HepG2 (cell line): ENCODE measurements around the gene CPNE4. TPM values are rescaled to one million over a fixed set of nuclear protein-coding genes. Genes with fewer than 3 reads are reported as not detected.

Source experiments
- AKAP8 ChIP-seq: sonication (generic); formaldehyde crosslinking; IDR thresholded peaks from 2 replicates; pipeline ENCODE4 v1.5.1; 2020; ENCODE audit warnings: mild to moderate bottlenecking, missing genetic modification reagents
- CBFB ChIP-seq: sonication (generic); formaldehyde crosslinking; IDR thresholded peaks from 2 replicates; pipeline ENCODE4 v1.4.0; 2020; ENCODE audit warnings: missing genetic modification reagents
- ELF3 ChIP-seq: IDR thresholded peaks from 2 replicates; pipeline ENCODE4 v1.6.1; 2016; ENCODE audit warnings: missing genetic modification reagents, missing compliant biosample characterization
- EP300 ChIP-seq, 3 experiments: sonication (generic) in 1 of 3; formaldehyde crosslinking in 1 of 3; IDR thresholded peaks; 2 replicates each; pipeline versions ENCODE4 v1.5.1 to v1.6.1; 2011 to 2020; ENCODE audit warnings: low read depth in 2 of 3, low read length in 2 of 3, borderline replicate concordance in 1 of 3, improper control_type of control experiment in 1 of 3, mild to moderate bottlenecking in 1 of 3, missing genetic modification reagents in 1 of 3, moderate library complexity in 1 of 3
- FOXO1 ChIP-seq: sonication (generic); formaldehyde crosslinking; IDR thresholded peaks from 2 replicates; pipeline ENCODE4 v1.4.0; 2020; ENCODE audit warnings: missing genetic modification reagents
- GFI1 ChIP-seq: sonication (generic); formaldehyde crosslinking; IDR thresholded peaks from 2 replicates; pipeline ENCODE4 v1.5.0; 2020; ENCODE audit warnings: missing genetic modification reagents, mild to moderate bottlenecking, borderline replicate concordance
- HNRNPL ChIP-seq: fragments of 200-400 bp; formaldehyde crosslinking; IDR thresholded peaks from 2 replicates; pipeline ENCODE4 v1.6.1; 2017; ENCODE audit warnings: mild to moderate bottlenecking, low read depth, low read length
- HOXA9 ChIP-seq: sonication (generic); formaldehyde crosslinking; IDR thresholded peaks from 2 replicates; pipeline ENCODE4 v1.8.1; 2022; ENCODE audit warnings: missing genetic modification reagents, mild to moderate bottlenecking, moderate library complexity, borderline replicate concordance
- KDM5A ChIP-seq: fragments of 200-600 bp; sonication (generic); IDR thresholded peaks from 2 replicates; pipeline ENCODE4 v1.7.0; 2018; ENCODE audit warnings: antibody characterized with exemption, mild to moderate bottlenecking, low read length, borderline replicate concordance
- MAFG ChIP-seq: sonication (generic); formaldehyde crosslinking; IDR thresholded peaks from 2 replicates; pipeline ENCODE4 v1.5.1; 2020; ENCODE audit warnings: mild to moderate bottlenecking, missing genetic modification reagents
- MEIS2 ChIP-seq: sonication (generic); formaldehyde crosslinking; IDR thresholded peaks from 2 replicates; pipeline ENCODE4 v1.9.0; 2021; ENCODE audit warnings: mild to moderate bottlenecking, missing genetic modification reagents
- MXD4 ChIP-seq: IDR thresholded peaks from 2 replicates; pipeline ENCODE4 v1.6.1; 2016; ENCODE audit warnings: mild to moderate bottlenecking, missing biosample characterization, missing genetic modification reagents
- POLR2AphosphoS5 ChIP-seq: IDR thresholded peaks from 2 replicates; pipeline ENCODE4 v1.6.1; 2012; ENCODE audit warnings: low read depth, low read length
- SALL2 ChIP-seq: sonication (generic); formaldehyde crosslinking; IDR thresholded peaks from 2 replicates; pipeline ENCODE4 v1.8.1; 2023; ENCODE audit warnings: mild to moderate bottlenecking, missing genetic modification reagents, inconsistent platforms
- SMAD1 ChIP-seq: sonication (generic); formaldehyde crosslinking; IDR thresholded peaks from 2 replicates; pipeline ENCODE4 v1.4.0; 2020; ENCODE audit warnings: missing genetic modification reagents, low read depth, mild to moderate bottlenecking, borderline replicate concordance
- SRY ChIP-seq: sonication (generic); formaldehyde crosslinking; IDR thresholded peaks from 2 replicates; pipeline ENCODE4 v1.8.0; 2022; ENCODE audit warnings: mild to moderate bottlenecking, missing genetic modification reagents
- TGIF2 ChIP-seq: IDR thresholded peaks from 2 replicates; pipeline ENCODE4 v1.6.1; 2016; ENCODE audit warnings: control low read depth, missing compliant biosample characterization
- ZFAT ChIP-seq: sonication (generic); formaldehyde crosslinking; conservative IDR thresholded peaks from 2 replicates; pipeline ENCODE4 v1.8.1; 2023; ENCODE audit warnings: missing genetic modification reagents, inconsistent platforms
- ZNF160 ChIP-seq: sonication (generic); formaldehyde crosslinking; IDR thresholded peaks from 2 replicates; pipeline ENCODE4 v1.8.0; 2022; ENCODE audit warnings: mild to moderate bottlenecking, inconsistent platforms, missing genetic modification reagents
- ZNF3 ChIP-seq: IDR thresholded peaks from 2 replicates; pipeline ENCODE4 v1.7.0; 2017; ENCODE audit warnings: inconsistent platforms
- ZNF776 ChIP-seq: sonication (generic); formaldehyde crosslinking; IDR thresholded peaks from 2 replicates; pipeline ENCODE4 v1.4.0; 2020; ENCODE audit warnings: mild to moderate bottlenecking, missing genetic modification reagents
- ZNF788 ChIP-seq: sonication (generic); formaldehyde crosslinking; IDR thresholded peaks from 2 replicates; pipeline ENCODE4 v1.5.0; 2020; ENCODE audit warnings: mild to moderate bottlenecking, missing genetic modification reagents, borderline replicate concordance
- ZNF878 ChIP-seq: sonication (generic); formaldehyde crosslinking; IDR thresholded peaks from 2 replicates; pipeline ENCODE4 v1.8.1; 2023; ENCODE audit warnings: mild to moderate bottlenecking, missing genetic modification reagents, moderate library complexity
- polyA plus RNA-seq, 8 experiments: library from polyadenylated mRNA; depleted of rRNA in 3 of 8; stranded (reverse) in 7 of 8; unstranded in 1 of 8; fragments of >200 nt; fragmentation: Illumina TruSeq in 4 of 8; extraction: Trizol in 4 of 8; gene quantifications; 2 replicates each; pipeline versions ENCODE4 v1.2.1 to v1.2.3, GENCODE V29; 2011 to 2016; ENCODE audit warnings: low read depth in 4 of 8, missing spikeins in 1 of 8, mixed read lengths in 1 of 8; ENCODE audit not compliant: insufficient read depth in 1 of 8
- total RNA-seq, 5 experiments: library from RNA; depleted of rRNA; stranded (reverse); fragments of >200 nt; fragmentation: Illumina TruSeq; extraction: Trizol; gene quantifications; 2 replicates each; pipeline ENCODE4 v1.2.3, GENCODE V29; 2016; ENCODE audit warnings: low read depth in 1 of 5
- TF ChIP-seq, protein P1 (sequence below): sonication (generic); formaldehyde crosslinking; conservative IDR thresholded peaks from 2 replicates; pipeline ENCODE4 v1.8.0; 2022; ENCODE audit warnings: low read depth, missing genetic modification reagents
- TF ChIP-seq, protein P2 (sequence below): sonication (generic); formaldehyde crosslinking; IDR thresholded peaks from 2 replicates; pipeline ENCODE4 v1.8.0; 2022; ENCODE audit warnings: low read depth, missing genetic modification reagents
- TF ChIP-seq, protein P3 (sequence below): IDR thresholded peaks from 2 replicates; pipeline ENCODE4 v1.6.1; 2016

Gene CPNE4
- total and polyA plus RNA-seq, 2 of the 13 experiments (the other 11 are each of a cell fraction or from before 2014, with no cell fraction given) = not detected

DNA sequence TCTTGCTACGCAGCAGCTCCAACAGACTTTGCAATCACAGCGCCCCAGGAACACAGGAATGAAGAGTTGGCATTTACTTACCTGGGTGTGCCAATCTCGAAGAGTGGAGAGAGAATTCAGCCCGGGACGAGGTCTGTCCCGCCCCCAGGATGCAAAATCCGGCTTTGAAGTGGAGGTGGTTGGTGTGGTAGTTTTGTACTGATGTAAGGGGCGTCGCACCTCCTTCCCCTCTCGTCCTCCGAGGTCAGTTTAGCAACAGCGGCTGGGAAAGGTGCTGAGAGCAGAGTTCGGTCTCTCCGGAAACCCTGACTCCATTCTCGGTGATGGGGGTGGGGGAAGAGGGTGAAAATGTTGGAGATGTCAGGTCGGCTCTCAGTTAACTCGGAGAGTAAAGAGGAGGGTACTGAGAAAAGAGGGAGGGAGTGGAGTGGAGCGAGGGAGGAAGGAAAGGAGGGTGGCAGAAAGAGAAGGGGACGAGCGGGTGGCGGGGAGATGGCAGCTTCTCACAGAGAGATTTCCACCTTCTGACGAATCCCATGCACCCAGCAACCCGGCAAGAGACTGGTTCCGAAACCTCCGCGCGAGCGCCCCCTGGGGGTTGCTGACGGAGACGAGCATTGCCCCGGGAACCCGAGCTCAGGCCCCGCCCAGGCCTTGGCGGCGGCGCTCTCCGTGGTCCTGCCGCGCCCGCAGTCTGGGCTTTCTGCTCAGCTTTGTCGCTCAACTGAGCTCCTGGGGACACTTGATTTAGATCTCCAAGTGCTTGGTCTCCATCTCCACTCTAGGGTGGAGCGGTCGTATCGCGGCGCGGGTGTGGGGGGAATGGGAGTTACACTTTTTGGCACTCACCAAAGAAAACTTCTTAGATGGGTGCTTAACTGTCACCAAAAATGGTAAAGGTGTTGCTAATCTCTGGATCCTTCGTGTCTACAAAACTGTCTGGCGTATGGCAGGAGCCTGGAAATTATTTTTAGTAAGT, at the start of gene CPNE4 (continued):
- TF ChIP-seq ELF3 (CRISPR knock-in tag) (peak; percentile 68; the same call in 1 of the 2 replicates), HOXA9 (CRISPR knock-in tag) (no peak), ZNF878 (CRISPR knock-in tag) (peak; percentile 92), SALL2 (CRISPR knock-in tag) (peak; percentile 71; the same call in 1 of the 2 replicates), ZFAT (CRISPR knock-in tag) (0 out of 2 replicates have a peak, but pooled peaks have one; percentile 72), SRY (no peak), MXD4 (CRISPR knock-in tag) (peak; percentile 69; the same call in 1 of the 2 replicates), FOXO1 (peak; percentile 43; the same call in 1 of the 2 replicates), POLR2AphosphoS5 (no peak), AKAP8 (CRISPR knock-in tag) (no peak), CBFB (no peak), KDM5A (no peak), ZNF160 (no peak), HNRNPL (no peak), ZNF788 (peak; percentile 56; the same call in 1 of the 2 replicates), GFI1 (CRISPR knock-in tag) (no peak), ZNF3 (CRISPR knock-in tag) (no peak), TGIF2 (CRISPR knock-in tag) (peak; percentile 85), ZNF776 (CRISPR knock-in tag) (no peak), EP300 (IDR thresholded peaks at IDR 0.05; ENCODE audit: low read depth in 2 of 2, low read length in 2 of 2) (no peak), EP300 (CRISPR knock-in tag; IDR thresholded peaks at IDR 0.05; ENCODE audit: borderline replicate concordance) (no peak), SMAD1 (CRISPR knock-in tag) (no peak), MEIS2 (CRISPR knock-in tag) (peak; percentile 94), MAFG (CRISPR knock-in tag) (no peak)
- TF ChIP-seq, protein P1, sequence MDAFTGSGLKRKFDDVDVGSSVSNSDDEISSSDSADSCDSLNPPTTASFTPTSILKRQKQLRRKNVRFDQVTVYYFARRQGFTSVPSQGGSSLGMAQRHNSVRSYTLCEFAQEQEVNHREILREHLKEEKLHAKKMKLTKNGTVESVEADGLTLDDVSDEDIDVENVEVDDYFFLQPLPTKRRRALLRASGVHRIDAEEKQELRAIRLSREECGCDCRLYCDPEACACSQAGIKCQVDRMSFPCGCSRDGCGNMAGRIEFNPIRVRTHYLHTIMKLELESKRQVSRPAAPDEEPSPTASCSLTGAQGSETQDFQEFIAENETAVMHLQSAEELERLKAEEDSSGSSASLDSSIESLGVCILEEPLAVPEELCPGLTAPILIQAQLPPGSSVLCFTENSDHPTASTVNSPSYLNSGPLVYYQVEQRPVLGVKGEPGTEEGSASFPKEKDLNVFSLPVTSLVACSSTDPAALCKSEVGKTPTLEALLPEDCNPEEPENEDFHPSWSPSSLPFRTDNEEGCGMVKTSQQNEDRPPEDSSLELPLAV = no peak
- TF ChIP-seq, protein P2, sequence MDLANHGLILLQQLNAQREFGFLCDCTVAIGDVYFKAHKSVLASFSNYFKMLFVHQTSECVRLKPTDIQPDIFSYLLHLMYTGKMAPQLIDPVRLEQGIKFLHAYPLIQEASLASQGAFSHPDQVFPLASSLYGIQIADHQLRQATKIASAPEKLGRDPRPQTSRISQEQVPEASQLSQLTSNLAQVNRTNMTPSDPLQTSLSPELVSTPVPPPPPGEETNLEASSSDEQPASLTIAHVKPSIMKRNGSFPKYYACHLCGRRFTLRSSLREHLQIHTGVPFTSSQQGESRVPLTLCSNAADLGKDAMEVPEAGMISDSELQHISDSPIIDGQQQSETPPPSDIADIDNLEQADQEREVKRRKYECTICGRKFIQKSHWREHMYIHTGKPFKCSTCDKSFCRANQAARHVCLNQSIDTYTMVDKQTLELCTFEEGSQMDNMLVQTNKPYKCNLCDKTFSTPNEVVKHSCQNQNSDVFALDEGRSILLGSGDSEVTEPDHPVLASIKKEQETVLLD = no peak
- TF ChIP-seq, protein P3, sequence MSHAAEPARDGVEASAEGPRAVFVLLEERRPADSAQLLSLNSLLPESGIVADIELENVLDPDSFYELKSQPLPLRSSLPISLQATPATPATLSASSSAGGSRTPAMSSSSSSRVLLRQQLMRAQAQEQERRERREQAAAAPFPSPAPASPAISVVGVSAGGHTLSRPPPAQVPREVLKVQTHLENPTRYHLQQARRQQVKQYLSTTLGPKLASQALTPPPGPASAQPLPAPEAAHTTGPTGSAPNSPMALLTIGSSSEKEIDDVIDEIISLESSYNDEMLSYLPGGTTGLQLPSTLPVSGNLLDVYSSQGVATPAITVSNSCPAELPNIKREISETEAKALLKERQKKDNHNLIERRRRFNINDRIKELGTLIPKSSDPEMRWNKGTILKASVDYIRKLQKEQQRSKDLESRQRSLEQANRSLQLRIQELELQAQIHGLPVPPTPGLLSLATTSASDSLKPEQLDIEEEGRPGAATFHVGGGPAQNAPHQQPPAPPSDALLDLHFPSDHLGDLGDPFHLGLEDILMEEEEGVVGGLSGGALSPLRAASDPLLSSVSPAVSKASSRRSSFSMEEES (CRISPR knock-in tag) = peak; percentile 80
